ENCODE results near the gene SLC12A5. TPM values are rescaled to one million over a fixed set of nuclear protein-coding genes. Genes with fewer than 3 reads are reported as not detected.
"Not testable (repeated sequence)": the region's sequence is repeated elsewhere in the genome, so short reads cannot be mapped to it uniquely, and the experiment has no call there.

SLC12A5 gene
- total RNA-seq, 1 donor from 2014 or later = 1.2 TPM

DNA sequence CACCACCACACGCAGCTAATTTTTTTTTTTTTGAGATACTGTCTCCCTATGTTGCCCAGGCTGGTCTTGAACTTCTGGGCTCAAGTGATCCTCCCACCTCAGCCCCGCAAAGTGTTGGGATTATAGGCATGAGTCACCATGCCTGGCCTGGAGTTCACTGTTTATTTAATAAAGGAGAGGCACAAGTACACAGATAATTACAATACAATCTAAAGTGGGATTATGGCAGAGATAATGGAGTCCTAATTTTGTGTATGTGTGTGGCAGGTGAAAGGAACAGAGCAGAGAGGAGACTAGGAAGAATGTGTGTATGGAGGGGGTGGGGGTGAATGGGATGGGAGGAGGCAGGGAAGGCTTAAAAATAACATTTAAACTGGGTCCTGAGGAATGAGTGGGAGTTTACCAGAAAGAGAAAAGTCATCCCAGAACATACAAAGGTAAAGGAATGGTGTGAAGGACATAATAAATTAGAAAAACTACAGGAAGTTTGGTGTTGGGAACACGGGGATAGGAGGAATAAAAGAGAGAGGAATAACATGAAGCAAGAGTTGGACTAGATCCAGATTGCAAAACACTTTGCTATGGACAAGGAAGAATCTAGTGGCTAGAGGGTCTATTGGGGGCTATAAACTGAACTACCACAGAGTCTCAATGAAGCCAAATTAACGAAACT, 56.3 kb downstream of the SLC12A5 start:
- Histone ChIP-seq H3K27ac (no peak overlapping the region), H3K4me1 (peaks cover 83% of the 10 kb centered on the region), H3K4me3 (no peak overlapping the region), H3K27me3 (ENCODE audit: low read depth) (no peaks in the 10 kb centered on the region), H3K9me3 (no peaks in the 10 kb centered on the region), H3K36me3 (no peaks in the 10 kb centered on the region)
- intact Hi-C loops (cut with DNase I) = no loop called here
- TF ChIP-seq, protein P1, sequence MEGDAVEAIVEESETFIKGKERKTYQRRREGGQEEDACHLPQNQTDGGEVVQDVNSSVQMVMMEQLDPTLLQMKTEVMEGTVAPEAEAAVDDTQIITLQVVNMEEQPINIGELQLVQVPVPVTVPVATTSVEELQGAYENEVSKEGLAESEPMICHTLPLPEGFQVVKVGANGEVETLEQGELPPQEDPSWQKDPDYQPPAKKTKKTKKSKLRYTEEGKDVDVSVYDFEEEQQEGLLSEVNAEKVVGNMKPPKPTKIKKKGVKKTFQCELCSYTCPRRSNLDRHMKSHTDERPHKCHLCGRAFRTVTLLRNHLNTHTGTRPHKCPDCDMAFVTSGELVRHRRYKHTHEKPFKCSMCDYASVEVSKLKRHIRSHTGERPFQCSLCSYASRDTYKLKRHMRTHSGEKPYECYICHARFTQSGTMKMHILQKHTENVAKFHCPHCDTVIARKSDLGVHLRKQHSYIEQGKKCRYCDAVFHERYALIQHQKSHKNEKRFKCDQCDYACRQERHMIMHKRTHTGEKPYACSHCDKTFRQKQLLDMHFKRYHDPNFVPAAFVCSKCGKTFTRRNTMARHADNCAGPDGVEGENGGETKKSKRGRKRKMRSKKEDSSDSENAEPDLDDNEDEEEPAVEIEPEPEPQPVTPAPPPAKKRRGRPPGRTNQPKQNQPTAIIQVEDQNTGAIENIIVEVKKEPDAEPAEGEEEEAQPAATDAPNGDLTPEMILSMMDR (IDR thresholded peaks at IDR 0.05) = no peak
- ATAC-seq (no peak), DNase-seq (no peak)

DNA sequence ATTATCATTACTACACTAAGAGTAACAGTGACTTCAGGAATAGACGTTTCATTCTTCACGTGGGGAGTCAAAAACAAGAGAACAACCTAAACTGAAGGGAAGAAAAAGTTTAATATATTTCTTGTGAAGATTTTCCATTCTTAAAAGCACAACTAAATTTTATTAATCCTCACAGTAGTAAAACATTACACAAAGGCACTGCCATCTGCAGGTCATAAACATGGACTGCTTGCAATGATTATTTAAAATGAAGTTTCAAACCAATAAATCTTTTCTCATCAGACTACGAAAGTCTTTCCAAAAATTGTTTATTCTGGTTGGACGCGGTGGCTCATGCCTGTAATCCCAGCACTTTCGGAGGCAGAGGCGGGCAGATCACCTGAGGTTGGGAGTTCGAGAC, 58.1 kb downstream of the SLC12A5 start:
- TF ChIP-seq, protein P1 (IDR thresholded peaks at IDR 0.05) = peak; percentile 33
- no peak overlapping the region for H3K4me3 ChIP-seq
- no peaks in the 10 kb centered on the region for H3K9me3 ChIP-seq
- ATAC-seq (no peak), DNase-seq (no peak)
- peaks cover 70% of the 10 kb centered on the region for H3K4me1 ChIP-seq
- intact Hi-C loops (cut with DNase I) = no loop called here
- H3K27me3 ChIP-seq (ENCODE audit: low read depth) = no peaks in the 10 kb centered on the region
- H3K27ac ChIP-seq = no peak overlapping the region
- no peaks in the 10 kb centered on the region for H3K36me3 ChIP-seq

DNA sequence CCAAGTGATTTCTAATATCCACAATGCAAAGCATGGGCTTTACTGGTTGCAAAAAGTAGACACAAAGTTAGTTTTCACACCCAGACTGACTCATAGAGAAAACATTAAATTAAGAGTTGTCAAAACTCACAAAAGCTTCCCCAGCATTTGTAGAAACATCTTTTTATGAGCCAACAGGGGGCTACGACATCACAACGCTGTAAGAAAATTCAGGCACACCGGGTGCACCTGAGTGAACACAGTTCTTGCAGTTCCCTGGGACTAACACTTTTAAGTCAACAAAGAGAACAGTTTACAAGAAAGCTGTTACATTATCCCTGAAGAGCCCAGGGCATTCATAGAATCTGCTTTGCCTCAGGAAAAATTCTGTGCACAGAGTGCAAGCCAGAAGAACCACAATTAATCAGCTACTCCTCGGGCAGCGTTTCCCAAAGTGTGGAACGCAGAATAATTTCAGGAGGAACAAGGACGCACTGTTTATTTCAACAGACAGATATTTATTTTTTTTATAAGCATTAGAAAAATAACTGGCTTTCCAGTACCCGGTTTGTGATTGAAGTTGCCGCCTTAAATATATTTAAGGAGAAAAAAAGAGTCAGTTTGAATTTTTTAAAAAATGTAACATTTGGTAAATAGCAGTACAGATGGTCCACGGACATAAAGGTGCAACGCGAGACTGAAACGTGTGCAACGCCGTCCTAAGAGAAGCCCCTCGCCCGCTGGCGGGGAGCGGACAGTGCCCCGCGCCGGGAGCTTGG, 59.6 kb downstream of the SLC12A5 start:
- Histone ChIP-seq H3K4me1 (peaks cover 56% of the 10 kb centered on the region), H3K4me3 (peak overlapping the region; percentile 89), H3K27ac (peak overlapping the region; percentile 99), H3K27me3 (ENCODE audit: low read depth) (no peaks in the 10 kb centered on the region), H3K36me3 (no peaks in the 10 kb centered on the region), H3K9me3 (no peaks in the 10 kb centered on the region)
- intact Hi-C loops (cut with DNase I) = no loop called here
- TF ChIP-seq, protein P1 (IDR thresholded peaks at IDR 0.05) = no peak
- DNase-seq (no peak), ATAC-seq (no peak)

DNA sequence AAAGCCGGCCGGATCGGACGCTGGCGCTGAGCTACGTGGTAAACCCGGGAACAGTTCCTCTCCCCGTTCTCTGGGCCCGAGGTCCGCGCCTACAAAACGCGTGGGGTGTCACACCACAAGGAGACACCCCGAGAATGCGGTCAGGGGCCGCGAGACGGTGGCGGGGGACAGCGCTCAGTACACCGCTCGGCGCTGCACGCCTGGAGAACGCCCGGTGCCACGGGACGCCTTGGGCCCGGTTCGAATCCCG, 60.1 kb downstream of the SLC12A5 start:
- DNase-seq (peak; percentile 82), ATAC-seq (peak; percentile 67 to 75)
- TF ChIP-seq, protein P1 (IDR thresholded peaks at IDR 0.05) = no peak
- no peaks in the 10 kb centered on the region for H3K27me3 ChIP-seq (ENCODE audit: low read depth)
- no peaks in the 10 kb centered on the region for H3K36me3 ChIP-seq
- H3K4me3 ChIP-seq = peak overlapping the region; percentile 89
- intact Hi-C loops (cut with DNase I) = no loop called here
- H3K27ac ChIP-seq = peak overlapping the region; percentile 99
- no peaks in the 10 kb centered on the region for H3K9me3 ChIP-seq
- peaks cover 51% of the 10 kb centered on the region for H3K4me1 ChIP-seq

DNA sequence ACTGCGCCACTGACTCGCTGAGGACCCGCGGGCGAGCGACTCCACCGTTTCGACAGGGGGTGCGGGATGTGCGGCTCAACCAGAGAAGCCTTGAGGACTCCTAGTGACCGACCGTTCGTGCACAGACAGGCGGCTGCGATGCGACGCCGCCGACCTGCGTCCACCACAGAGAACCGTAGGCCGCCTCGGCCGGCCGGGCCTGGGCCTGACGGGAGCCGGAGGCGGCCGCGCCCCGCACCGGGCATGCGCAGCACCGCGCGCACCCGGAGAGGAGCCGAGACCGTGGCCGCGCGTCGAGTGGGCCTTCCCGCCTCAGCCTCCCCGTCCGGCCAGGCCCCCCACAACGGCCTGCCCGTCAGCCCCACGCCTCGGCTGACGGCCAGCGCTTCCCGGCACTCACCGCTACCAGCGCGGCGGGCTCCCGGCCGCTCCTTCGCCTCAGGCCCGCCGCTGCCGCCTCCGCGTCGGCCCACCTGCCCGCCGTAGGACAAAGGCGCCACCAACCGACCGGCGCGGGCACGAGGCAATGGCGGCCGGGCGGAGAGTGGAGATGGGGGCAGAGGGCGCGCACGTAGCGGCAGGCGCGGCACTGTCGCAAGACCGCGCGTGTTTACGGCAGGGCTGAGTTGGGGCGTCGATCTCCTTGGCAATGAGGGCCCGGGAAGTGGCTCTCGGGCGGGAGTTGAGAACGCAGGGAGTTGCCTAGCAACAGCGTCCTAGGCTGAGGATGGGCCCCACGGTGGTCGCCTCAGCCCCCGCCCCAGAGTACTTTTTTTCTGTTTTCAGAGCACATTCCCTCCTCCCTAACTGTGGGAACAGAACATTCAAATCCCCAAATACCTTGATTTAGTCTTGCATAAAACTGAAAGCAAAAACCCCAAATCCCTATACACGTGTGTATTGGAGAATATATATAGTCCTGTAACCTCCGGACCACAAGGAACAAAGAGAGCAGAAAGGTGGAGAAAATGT, 60.7 kb downstream of the SLC12A5 start, which contains the start of gene NCOA5:
NCOA5 (minus strand) TSS at position 546 of the 972 bp plus-strand sequence. CDS start 10,538 bp downstream, outside the sequence.
- peak; percentile 98 to 99 for ATAC-seq
- H3K4me3 ChIP-seq = peak within 1 kb of the TSS; percentile 89

DNA sequence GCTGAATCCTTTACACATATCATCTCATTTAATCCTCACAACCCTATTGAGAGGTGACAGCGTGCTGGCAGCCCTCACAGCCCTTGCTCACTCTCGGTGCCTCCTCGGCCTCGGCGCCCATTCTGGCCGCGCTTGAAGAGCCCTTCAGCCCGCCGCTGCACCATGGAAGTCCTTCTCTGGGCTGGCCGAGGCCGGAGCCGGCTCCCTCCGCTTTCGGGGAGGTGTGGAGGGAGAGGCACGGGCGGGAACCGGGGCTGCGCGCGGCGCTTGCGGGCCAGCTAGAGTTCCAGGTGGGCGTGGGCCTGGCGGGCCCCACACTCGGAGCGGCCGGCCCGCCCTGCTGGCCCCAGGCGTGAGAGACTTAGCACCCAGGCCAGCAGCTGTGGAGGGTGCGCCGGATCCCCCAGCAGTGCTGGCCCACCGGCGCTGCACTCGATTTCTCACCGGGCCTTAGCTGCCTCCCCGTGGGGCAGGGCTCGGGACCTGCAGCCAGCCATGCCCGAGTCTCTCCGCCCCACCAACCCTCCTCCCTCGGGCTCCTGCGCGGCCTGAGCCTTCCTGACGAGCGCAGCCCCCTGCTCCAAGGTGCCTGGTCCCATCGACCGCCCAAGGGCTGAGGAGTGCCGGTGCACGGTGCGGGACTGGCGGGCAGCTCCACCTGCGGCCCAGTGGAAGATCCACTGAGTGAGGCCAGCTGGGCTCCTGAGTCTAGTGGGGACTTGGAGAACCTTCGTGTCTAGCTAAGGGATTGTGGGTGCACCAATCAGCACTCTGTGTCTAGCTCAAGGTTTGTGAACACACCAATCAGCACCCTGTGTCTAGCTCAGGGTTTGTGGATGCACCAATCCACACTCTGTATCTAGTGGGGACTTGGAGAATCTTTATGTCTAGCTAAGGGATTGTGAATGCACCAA, 62.9 kb downstream of the SLC12A5 start:
- peaks cover 23% of the 10 kb centered on the region for H3K4me1 ChIP-seq
- DNase-seq; H3K27ac ChIP-seq; H3K27me3 ChIP-seq (ENCODE audit: low read depth); H3K4me3 ChIP-seq; H3K9me3 ChIP-seq; intact Hi-C loops (cut with DNase I); ATAC-seq; H3K36me3 ChIP-seq: not testable (repeated sequence)

More for the DNA sequence above, 60.7 kb downstream of the SLC12A5 start, which contains the start of gene NCOA5:
- TF ChIP-seq, protein P1 (IDR thresholded peaks at IDR 0.05) = peak; percentile 34
- peak within 1 kb of the TSS; percentile 99 for H3K27ac ChIP-seq
- intact Hi-C loops (cut with DNase I) = no loop called here
- DNase-seq = peak; percentile 98
- H3K9me3 ChIP-seq = no peaks in the 10 kb centered on the region
- no peaks in the 10 kb centered on the region for H3K27me3 ChIP-seq (ENCODE audit: low read depth)
- no peaks in the 10 kb centered on the region for H3K36me3 ChIP-seq
- H3K4me1 ChIP-seq = peaks cover 45% of the 10 kb centered on the region

All from lower lobe of right lung (tissue), 2 donors.